K562 (cell line): ENCODE measurements around the gene ODC1. TPM values are rescaled to one million over a fixed set of nuclear protein-coding genes. Genes with fewer than 3 reads are reported as not detected.

Experiments
- ARHGAP35 ChIP-seq: fragments of 450-650 bp; IDR thresholded peaks from 2 replicates; pipeline ENCODE4 v1.6.1; 2018; ENCODE audit not compliant: partially characterized antibody
- HCFC1 ChIP-seq: IDR thresholded peaks from 2 replicates; pipeline ENCODE4 v1.6.1; 2012; ENCODE audit warnings: low read depth, low read length, improper control_type of control experiment
- HSF4 ChIP-seq: fragments of 250-450 bp; sonication (Bioruptor Pico); IDR thresholded peaks from 2 replicates; pipeline ENCODE4 v2.1.2; 2022; ENCODE audit warnings: mild to moderate bottlenecking, moderate library complexity, borderline replicate concordance
- NCOA6 ChIP-seq: fragments of 450-650 bp; IDR thresholded peaks from 2 replicates; pipeline ENCODE4 v1.6.1; 2017; ENCODE audit warnings: mild to moderate bottlenecking
- RBM14 ChIP-seq: fragments of 200-400 bp; formaldehyde crosslinking; IDR thresholded peaks from 2 replicates; pipeline ENCODE4 v1.6.1; 2018; ENCODE audit warnings: low read depth, mild to moderate bottlenecking, low read length, moderate library complexity, borderline replicate concordance; ENCODE audit not compliant: insufficient read depth
- RBM39 ChIP-seq: fragments of 200-400 bp; formaldehyde crosslinking; optimal IDR thresholded peaks from 2 replicates; pipeline ENCODE3; 2018; ENCODE audit warnings: low read depth, low read length
- RFX1 ChIP-seq: fragments of 450-650 bp; IDR thresholded peaks from 2 replicates; pipeline ENCODE4 v1.6.1; 2016; ENCODE audit warnings: mild to moderate bottlenecking, moderate library complexity
- SIRT6 ChIP-seq: IDR thresholded peaks from one replicate; pipeline ENCODE4 v1.6.1; 2012; ENCODE audit warnings: low read depth, mild to moderate bottlenecking, control low read depth, inconsistent platforms, low read length, moderate library complexity
- SP1 ChIP-seq: sonication (generic); formaldehyde crosslinking; IDR thresholded peaks from 2 replicates; pipeline ENCODE4 v1.8.1; 2022; ENCODE audit warnings: mild to moderate bottlenecking, missing genetic modification reagents
- TEAD2 ChIP-seq: fragments of 450-650 bp; IDR thresholded peaks from 2 replicates; pipeline ENCODE4 v1.6.1; 2016; ENCODE audit warnings: missing genetic modification characterization, control low read depth, missing compliant biosample characterization
- ZKSCAN3 ChIP-seq: fragments of 250-450 bp; sonication (Bioruptor Pico); IDR thresholded peaks from 2 replicates; pipeline ENCODE4 v1.4.0; 2020
- ZNF436 ChIP-seq: fragments of 250-450, 450-650 bp; sonication (Bioruptor Pico); formaldehyde crosslinking; IDR thresholded peaks from 2 replicates; pipeline ENCODE4 v1.7.0; 2020; ENCODE audit warnings: mild to moderate bottlenecking
- polyA plus RNA-seq, 8 experiments: library from polyadenylated mRNA; depleted of rRNA in 4 of 8; stranded (reverse) in 5 of 8; unstranded in 3 of 8; fragments of >200 nt; fragmentation: Nextera tagmentation in 2 of 8; fragmentation: Illumina TruSeq in 1 of 8; extraction: Ambion mirVana in 2 of 8; extraction: Trizol in 1 of 8; gene quantifications; 2 replicates each; pipeline versions ENCODE4 v1.2.1 to v1.2.3, GENCODE V29; 2011 to 2014; ENCODE audit warnings: inconsistent platforms in 1 of 8, missing spikeins in 1 of 8
- total RNA-seq, 7 experiments: library from RNA; depleted of rRNA in 6 of 7; stranded (reverse); fragments of >200 nt in 6 of 7; fragmentation: Illumina TruSeq in 2 of 7; extraction: Trizol in 2 of 7; gene quantifications; 2 replicates each; pipeline versions ENCODE4 v1.2.1 to v1.2.3, GENCODE V29; 2011 to 2021; ENCODE audit warnings: low replicate concordance in 1 of 7
- TF ChIP-seq, protein P1 (sequence below), 2 experiments: fragments of 450-650 bp; conservative IDR thresholded peaks; 2 replicates each; pipeline ENCODE4 v1.6.1; 2017; ENCODE audit warnings: mild to moderate bottlenecking in 2 of 2, moderate library complexity in 2 of 2
- TF ChIP-seq, protein P2 (sequence below): sonication (generic); formaldehyde crosslinking; IDR thresholded peaks from 2 replicates; pipeline ENCODE4 v1.8.0; 2023; ENCODE audit warnings: mild to moderate bottlenecking, missing genetic modification reagents
- TF ChIP-seq, protein P3 (sequence below): sonication (generic); formaldehyde crosslinking; IDR thresholded peaks from 2 replicates; pipeline ENCODE4 v1.8.1; 2023; ENCODE audit warnings: mild to moderate bottlenecking, missing genetic modification reagents
- TF ChIP-seq, protein P4 (sequence below), 3 experiments: IDR thresholded peaks in 2 of 3; conservative IDR thresholded peaks in 1 of 3; 2 replicates each; pipeline ENCODE4 v1.5.1; 2011 to 2012; ENCODE audit warnings: low read length in 3 of 3, mild to moderate bottlenecking in 3 of 3, control low read depth in 2 of 3, improper control_type of control experiment in 1 of 3, inconsistent platforms in 1 of 3, low read depth in 1 of 3, mixed read lengths in 1 of 3, moderate library complexity in 1 of 3; ENCODE audit not compliant: insufficient read depth in 2 of 3
- TF ChIP-seq, protein P5 (sequence below): fragments of 450-650 bp; formaldehyde crosslinking; IDR thresholded peaks from 2 replicates; pipeline ENCODE4 v1.4.0; 2020; ENCODE audit warnings: mild to moderate bottlenecking, moderate library complexity

Gene ODC1
- total and polyA plus RNA-seq, 9 of the 15 experiments (the other 6 are each of a cell fraction or from before 2014, with no cell fraction given), result 142 to 563 (median 457) TPM

DNA sequence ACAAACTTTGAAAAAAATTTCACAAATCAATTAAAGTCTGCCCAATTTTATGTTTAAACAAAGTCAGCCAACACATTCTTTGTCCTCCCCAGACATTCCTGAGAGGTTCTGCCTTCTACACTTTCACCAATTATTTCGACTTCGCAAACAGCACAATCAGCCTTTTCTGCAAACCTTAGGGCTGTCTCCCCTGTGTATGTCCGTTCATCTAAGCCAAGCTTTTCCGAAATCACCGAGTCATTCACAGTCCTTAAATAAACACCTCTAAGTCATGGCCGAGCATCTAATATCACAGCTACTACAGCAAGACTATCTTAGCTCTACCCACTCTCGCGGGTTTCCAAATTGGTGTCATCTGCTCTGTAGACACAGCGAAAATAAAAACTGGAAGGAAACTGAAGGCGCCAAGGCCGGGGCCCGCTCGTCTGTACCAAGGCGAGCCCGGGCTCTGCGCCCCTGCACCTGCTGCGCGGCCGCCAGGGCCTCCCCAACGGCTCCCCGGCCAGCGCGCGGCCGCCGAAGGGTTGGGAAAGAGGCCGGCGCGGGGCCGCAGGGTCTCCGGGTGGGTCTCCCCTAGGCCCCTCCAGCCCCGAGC, 730 bp downstream of the ODC1 start (continued):
- TF ChIP-seq, protein P1, sequence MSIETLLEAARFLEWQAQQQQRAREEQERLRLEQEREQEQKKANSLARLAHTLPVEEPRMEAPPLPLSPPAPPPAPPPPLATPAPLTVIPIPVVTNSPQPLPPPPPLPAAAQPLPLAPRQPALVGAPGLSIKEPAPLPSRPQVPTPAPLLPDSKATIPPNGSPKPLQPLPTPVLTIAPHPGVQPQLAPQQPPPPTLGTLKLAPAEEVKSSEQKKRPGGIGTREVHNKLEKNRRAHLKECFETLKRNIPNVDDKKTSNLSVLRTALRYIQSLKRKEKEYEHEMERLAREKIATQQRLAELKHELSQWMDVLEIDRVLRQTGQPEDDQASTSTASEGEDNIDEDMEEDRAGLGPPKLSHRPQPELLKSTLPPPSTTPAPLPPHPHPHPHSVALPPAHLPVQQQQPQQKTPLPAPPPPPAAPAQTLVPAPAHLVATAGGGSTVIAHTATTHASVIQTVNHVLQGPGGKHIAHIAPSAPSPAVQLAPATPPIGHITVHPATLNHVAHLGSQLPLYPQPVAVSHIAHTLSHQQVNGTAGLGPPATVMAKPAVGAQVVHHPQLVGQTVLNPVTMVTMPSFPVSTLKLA (conservative IDR thresholded peaks at IDR 0.05), result no peak; a peak in 1 of 4 replicates
- TF ChIP-seq ZKSCAN3 (CRISPR knock-in tag), result no peak
- TF ChIP-seq NCOA6, result no peak
- TF ChIP-seq HCFC1, result no peak
- TF ChIP-seq, protein P2, sequence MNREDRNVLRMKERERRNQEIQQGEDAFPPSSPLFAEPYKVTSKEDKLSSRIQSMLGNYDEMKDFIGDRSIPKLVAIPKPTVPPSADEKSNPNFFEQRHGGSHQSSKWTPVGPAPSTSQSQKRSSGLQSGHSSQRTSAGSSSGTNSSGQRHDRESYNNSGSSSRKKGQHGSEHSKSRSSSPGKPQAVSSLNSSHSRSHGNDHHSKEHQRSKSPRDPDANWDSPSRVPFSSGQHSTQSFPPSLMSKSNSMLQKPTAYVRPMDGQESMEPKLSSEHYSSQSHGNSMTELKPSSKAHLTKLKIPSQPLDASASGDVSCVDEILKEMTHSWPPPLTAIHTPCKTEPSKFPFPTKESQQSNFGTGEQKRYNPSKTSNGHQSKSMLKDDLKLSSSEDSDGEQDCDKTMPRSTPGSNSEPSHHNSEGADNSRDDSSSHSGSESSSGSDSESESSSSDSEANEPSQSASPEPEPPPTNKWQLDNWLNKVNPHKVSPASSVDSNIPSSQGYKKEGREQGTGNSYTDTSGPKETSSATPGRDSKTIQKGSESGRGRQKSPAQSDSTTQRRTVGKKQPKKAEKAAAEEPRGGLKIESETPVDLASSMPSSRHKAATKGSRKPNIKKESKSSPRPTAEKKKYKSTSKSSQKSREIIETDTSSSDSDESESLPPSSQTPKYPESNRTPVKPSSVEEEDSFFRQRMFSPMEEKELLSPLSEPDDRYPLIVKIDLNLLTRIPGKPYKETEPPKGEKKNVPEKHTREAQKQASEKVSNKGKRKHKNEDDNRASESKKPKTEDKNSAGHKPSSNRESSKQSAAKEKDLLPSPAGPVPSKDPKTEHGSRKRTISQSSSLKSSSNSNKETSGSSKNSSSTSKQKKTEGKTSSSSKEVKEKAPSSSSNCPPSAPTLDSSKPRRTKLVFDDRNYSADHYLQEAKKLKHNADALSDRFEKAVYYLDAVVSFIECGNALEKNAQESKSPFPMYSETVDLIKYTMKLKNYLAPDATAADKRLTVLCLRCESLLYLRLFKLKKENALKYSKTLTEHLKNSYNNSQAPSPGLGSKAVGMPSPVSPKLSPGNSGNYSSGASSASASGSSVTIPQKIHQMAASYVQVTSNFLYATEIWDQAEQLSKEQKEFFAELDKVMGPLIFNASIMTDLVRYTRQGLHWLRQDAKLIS (CRISPR knock-in tag), result no peak
- TF ChIP-seq RBM39, result no peak
- TF ChIP-seq TEAD2, result no peak
- TF ChIP-seq SIRT6, result no peak
- no peak for TF ChIP-seq RFX1
- TF ChIP-seq, protein P3, sequence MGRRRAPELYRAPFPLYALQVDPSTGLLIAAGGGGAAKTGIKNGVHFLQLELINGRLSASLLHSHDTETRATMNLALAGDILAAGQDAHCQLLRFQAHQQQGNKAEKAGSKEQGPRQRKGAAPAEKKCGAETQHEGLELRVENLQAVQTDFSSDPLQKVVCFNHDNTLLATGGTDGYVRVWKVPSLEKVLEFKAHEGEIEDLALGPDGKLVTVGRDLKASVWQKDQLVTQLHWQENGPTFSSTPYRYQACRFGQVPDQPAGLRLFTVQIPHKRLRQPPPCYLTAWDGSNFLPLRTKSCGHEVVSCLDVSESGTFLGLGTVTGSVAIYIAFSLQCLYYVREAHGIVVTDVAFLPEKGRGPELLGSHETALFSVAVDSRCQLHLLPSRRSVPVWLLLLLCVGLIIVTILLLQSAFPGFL, result no peak
- TF ChIP-seq, protein P4, sequence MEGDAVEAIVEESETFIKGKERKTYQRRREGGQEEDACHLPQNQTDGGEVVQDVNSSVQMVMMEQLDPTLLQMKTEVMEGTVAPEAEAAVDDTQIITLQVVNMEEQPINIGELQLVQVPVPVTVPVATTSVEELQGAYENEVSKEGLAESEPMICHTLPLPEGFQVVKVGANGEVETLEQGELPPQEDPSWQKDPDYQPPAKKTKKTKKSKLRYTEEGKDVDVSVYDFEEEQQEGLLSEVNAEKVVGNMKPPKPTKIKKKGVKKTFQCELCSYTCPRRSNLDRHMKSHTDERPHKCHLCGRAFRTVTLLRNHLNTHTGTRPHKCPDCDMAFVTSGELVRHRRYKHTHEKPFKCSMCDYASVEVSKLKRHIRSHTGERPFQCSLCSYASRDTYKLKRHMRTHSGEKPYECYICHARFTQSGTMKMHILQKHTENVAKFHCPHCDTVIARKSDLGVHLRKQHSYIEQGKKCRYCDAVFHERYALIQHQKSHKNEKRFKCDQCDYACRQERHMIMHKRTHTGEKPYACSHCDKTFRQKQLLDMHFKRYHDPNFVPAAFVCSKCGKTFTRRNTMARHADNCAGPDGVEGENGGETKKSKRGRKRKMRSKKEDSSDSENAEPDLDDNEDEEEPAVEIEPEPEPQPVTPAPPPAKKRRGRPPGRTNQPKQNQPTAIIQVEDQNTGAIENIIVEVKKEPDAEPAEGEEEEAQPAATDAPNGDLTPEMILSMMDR (IDR thresholded peaks at IDR 0.05 in 2 of 3, conservative IDR thresholded peaks at IDR 0.05 in 1 of 3; ENCODE audit: insufficient read depth in 2 of 3, low read depth in 1 of 3, low read length in 3 of 3), result no peak
- TF ChIP-seq ZNF436 (CRISPR knock-in tag), result no peak
- TF ChIP-seq HSF4, result no peak
- 0 out of 2 replicates have a peak, but pooled peaks have one; percentile 60 for TF ChIP-seq RBM14
- no peak; the same call in 1 of the 2 replicates for TF ChIP-seq SP1 (CRISPR knock-in tag)
- TF ChIP-seq, protein P5, sequence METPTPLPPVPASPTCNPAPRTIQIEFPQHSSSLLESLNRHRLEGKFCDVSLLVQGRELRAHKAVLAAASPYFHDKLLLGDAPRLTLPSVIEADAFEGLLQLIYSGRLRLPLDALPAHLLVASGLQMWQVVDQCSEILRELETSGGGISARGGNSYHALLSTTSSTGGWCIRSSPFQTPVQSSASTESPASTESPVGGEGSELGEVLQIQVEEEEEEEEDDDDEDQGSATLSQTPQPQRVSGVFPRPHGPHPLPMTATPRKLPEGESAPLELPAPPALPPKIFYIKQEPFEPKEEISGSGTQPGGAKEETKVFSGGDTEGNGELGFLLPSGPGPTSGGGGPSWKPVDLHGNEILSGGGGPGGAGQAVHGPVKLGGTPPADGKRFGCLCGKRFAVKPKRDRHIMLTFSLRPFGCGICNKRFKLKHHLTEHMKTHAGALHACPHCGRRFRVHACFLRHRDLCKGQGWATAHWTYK (CRISPR knock-in tag), result no peak
- no peak for TF ChIP-seq ARHGAP35
